Liver (tissue), 3 donors: Measurements from ENCODE around the gene BEST1.

Experiments
- ATF3 ChIP-seq: IDR thresholded peaks from 2 replicates; pipeline ENCODE4 v1.6.1; 2016; ENCODE audit warnings: antibody characterized with exemption
- CTCF ChIP-seq: fragments of 150-350 bp; IDR thresholded peaks from 2 replicates; pipeline ENCODE4 v1.5.1; 2017; ENCODE audit warnings: improper control_type of control experiment, low read depth, low read length; ENCODE audit not compliant: missing input control
- MAX ChIP-seq: IDR thresholded peaks from 2 replicates; pipeline ENCODE4 v1.6.1; 2016; ENCODE audit warnings: antibody characterized with exemption
- RAD21 ChIP-seq, 2 donors: IDR thresholded peaks; 2 replicates each; pipeline ENCODE4 v1.6.1; 2016; ENCODE audit warnings: antibody characterized with exemption in 2 of 2, mild to moderate bottlenecking in 2 of 2
- SP1 ChIP-seq: IDR thresholded peaks from 2 replicates; pipeline ENCODE4 v1.6.1; 2018; ENCODE audit warnings: antibody characterized with exemption, mild to moderate bottlenecking
- donor health status: healthy.
- donor health status: healthy.

GRCh38 chr11:61912991-61913698 is 37.0 kb upstream of the BEST1 start:
- TF ChIP-seq RAD21 (IDR thresholded peaks at IDR 0.05): no peak
- no peak for TF ChIP-seq MAX
- no peak for TF ChIP-seq SP1
- TF ChIP-seq CTCF: no peak
- TF ChIP-seq ATF3: no peak
